ENCODE measurements around the gene ASB6.

GRCh38 chr9:129641750-129642585 lies at the start of gene ASB6:
- TF ChIP-seq POLR2A (IDR thresholded peaks at IDR 0.05) (peak in 1 of 4 donors; percentile 23), CTCF (IDR thresholded peaks at IDR 0.05) (peak in 6 of 7 experiments; percentile 91 to 100 (median 99)), POLR2AphosphoS5 (IDR thresholded peaks at IDR 0.05) (peak; percentile 85 to 98 (median 85)), EP300 (IDR thresholded peaks at IDR 0.05) (peak; percentile 3)

All from stomach (tissue), 4 donors.